Activated T-cell treated with anti-CD3 and anti-CD28 coated beads for 24 hours (primary cell): Measurements from ENCODE around the gene EPHB6.

Source experiments
- DNase-seq: peaks from one replicate; pipeline ENCODE4 v3.0.0-alpha.2; 2020; ENCODE audit warnings: low read depth

The EPHB6 gene

DNA sequence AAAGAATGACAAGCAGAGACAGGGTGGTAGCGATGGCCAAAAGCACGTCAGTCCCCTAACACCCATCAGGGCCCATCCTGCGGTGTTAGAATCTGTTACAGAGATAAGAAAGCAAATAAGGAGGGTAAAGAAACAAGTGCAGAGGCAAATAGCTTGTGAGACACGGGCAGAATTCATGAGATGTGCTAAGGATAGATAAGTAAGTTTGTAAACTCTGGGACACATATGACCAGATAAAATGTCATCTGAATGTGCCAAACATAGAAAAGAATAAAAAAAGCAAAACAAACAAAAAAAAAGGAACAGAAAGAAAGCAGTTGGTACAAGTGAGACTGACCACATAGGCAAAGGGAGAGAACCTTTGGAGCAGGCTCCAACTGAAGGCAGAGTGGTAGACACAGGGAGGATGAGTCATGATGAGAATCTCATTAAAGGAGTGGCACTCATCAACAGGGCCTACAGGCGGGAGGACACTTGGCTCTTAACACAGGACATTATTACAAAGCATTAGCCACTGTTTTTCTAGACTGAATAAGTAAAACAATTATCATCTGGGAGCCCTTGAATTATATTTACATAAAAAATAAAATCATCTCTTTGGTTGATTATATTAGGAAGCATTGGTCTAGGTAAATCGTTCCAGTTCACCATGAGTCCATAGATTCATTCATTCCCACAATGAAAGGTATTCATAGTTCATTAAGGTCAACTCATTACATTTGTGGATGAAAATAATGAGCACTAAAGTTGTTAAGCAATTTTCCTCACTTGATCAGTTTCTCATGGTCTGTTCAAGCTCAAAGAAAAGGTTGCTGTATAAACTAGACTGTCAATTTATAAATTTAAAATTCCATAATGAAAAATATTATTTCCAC, 21.5 kb upstream of the EPHB6 start:
- no peak for DNase-seq

DNA sequence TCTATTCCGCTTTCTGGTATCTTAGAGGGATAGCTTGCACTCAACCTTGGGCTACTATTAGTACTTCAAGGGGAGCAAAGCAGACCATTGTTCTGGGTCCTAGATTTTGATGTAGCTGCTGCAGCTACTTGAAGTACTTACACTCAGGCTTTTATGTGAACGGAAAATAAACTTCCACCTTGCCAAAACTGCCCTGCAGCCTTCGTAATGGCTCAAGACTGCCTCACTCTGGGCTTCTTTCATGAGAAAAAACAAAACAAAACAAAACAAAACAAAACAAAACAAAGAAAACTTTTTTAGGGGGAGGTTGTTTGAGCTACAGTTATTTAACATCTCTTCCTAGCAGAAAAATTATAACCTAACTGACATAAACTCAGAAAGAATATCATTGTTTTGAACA, 19.4 kb upstream of the EPHB6 start:
- no peak for DNase-seq

DNA sequence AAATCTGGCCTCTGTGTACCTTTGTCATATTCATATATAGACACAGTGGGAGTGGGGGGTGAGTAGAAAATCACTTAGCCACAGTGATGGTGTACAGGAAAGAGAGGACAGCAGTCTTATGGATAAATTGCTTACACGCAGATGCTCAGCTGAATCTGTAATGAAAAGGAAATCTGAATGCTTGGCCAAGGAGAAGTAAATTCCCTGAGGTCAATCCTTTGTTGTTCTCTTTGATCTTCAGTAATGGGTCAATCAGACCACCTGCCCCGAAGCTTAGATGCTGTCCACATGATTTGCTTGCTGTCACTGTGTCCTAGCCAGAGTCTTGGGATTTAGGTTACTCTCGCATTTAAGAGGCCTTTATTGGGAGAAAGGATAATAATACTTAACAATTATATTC, 18.4 kb upstream of the EPHB6 start:
- no peak for DNase-seq

DNA sequence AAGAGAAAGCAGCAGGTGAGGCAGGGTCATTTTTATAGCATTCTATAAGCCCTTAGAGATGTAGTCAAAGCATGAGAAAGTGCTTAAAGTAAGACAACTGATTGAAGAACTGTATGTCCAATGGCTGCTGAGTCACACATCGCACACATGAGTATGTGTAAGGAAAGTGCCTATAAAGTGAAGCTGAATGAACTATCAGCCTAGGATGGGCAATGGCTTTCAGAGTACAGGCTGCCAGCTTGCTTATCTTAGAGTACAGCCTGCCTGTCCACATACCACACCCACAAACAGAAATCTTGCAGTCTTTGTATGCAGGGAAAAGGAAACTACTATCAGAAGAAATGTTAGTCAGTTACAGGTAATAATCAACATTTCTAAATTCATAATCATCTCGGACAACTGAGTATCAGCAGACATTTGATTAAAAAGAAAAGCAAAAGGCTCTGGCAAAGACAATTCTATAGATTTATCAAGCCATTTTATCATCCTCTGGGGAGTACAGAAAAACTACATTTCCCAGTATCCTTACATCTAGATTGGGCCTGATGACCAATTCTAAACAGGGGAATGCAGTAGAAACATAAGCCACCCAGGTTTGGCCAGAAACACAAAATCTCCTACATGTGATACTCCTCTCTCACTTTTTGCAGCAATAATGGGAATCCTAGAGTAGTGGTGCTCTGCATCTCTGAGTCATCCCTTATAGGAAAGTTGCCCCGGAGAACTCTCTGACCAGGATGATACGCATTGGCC, 16.2 kb upstream of the EPHB6 start:
- DNase-seq: no peak

DNA sequence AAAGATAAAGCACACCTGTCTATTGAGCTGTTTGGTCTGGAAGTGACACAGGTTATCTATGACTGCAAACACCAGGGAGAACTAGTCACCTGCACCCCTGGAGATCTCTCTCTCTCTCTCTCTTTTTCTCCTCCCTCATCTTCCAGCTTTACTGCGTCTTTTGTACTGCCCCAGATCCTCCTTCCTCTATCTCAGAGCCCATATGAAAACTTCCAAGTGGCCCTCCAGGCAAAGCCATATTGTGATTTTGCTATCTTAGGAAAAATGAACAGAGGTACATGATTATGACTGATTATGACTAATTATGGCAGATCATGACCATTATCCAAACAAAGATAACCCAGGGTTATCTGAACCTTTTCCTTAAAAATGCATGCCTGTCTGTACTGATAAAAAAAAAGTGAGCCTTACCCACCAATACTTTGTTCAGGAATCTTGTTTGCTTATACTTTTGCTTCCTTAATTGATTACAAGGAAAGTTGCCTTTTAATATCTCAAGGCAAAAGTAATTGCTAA, 12.6 kb upstream of the EPHB6 start:
- DNase-seq: no peak

DNA sequence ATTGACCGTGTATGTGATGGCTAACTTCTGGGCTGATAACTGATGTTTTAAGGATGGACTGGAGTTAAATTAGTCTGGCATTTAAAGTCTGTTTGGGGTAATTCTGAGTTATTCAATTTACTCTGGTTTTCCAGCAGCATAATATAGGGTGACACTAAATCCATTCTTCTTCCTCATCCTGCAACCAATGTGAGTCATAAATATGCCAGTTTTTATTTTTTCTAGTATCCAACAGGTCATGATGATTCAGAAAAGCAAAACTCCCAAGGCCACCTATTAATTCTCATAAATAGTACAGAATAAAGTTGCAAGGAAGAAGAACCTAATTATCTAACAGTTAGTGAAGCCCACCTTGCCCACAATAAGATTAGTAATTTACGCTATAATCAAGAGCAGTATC, 7.5 kb upstream of the EPHB6 start:
- no peak for DNase-seq

DNA sequence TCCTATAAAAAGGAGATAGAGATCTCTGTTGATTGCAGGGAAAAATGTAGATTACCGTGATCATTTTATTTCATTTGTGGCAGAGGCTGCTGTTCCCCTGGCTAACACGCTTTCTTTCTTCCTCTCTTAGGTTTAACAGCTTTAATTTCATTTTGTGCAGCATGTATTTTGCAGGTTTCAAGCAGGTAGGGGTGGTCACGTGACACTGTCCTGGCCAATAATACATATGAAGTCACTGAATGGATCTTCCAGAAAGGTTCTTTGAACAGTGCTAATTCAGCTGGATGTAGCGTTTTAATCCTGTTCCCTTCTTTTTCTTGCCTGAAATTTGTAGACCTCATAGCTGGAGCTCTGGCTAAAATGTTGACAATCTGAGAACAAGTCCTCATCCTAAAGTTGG, 3.6 kb upstream of the EPHB6 start:
- no peak for DNase-seq

DNA sequence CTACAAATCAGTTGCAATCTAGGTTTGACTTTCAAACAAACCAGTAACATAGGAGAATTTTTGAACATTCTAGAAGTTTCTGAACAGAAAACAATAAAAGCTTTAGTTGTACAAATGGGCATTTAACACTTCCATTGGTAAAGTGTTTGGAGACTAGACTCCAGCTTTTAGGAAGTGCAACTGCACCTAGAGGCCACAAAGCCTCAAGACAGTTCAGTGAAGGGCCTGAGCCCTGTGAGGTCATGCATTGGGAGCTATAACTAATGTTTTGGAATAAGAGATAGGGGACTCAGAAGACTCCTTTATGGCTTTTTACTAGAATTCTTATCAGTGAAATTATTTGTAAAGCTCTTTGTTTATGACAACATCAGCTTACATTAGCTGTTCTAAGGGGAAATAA, 3.0 kb upstream of the EPHB6 start:
- DNase-seq: no peak

DNA sequence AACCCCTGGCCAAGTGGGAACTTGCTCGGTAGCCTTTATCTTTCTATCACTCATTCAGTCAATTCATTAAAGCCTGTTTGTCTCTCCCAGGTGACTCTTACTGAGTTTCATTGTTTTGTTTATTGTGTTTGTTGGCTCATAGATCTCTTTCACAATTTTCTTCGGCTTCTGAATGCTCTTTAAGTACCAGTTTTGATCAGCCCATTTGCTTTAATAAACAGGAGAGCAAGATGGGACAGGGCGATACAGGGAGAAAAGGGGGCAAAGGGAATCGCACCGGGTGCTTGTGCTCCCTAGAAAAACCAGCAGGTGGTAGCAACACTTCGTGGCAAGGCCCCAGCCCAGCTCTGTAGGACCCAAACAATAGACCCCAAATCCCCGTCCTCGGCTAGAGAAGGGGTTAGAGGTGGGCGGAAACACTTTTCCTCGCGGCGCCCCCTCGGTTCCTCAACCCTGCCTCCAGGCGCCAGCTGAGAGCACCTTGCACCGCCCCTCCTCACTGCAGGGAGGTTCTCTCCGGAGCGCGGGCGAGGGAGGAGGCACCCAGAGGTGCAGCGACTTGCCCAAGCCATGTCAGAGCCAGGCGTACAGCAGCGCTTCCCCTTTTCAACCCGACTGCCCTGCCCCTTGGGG, 1.0 kb upstream of the EPHB6 start:
- DNase-seq: peak; percentile 52

DNA sequence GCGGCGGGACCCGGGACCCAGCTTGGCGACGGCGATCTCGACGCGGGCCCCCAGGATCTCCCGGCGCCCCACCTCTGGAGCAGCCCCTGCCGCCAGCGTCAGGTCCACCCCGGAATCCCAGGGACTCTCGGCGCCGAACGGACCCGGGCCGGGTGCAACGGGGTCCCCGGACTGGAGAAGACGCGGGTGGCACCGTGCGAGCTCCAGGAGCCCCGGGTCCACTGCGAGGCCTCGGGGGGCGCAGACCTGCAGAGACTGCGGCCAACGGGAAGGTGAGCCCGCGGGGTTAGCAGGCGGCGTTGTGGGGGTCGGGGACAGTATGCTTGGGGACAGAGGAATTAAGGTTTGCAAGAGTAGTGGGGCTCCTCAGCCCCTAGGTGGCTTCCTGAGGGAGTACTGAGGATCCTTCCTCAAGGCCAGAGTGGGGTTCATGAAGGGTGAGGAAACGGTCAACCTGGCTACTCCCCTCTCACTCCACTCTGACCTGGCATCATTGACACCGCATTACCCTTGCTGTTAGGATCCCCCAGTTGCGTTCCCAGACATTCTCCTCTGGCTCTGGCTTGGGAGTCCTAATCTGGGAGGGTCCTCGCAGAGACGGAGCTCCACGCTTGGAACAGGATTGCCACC, 353 bp downstream of the EPHB6 start:
- DNase-seq: no peak

DNA sequence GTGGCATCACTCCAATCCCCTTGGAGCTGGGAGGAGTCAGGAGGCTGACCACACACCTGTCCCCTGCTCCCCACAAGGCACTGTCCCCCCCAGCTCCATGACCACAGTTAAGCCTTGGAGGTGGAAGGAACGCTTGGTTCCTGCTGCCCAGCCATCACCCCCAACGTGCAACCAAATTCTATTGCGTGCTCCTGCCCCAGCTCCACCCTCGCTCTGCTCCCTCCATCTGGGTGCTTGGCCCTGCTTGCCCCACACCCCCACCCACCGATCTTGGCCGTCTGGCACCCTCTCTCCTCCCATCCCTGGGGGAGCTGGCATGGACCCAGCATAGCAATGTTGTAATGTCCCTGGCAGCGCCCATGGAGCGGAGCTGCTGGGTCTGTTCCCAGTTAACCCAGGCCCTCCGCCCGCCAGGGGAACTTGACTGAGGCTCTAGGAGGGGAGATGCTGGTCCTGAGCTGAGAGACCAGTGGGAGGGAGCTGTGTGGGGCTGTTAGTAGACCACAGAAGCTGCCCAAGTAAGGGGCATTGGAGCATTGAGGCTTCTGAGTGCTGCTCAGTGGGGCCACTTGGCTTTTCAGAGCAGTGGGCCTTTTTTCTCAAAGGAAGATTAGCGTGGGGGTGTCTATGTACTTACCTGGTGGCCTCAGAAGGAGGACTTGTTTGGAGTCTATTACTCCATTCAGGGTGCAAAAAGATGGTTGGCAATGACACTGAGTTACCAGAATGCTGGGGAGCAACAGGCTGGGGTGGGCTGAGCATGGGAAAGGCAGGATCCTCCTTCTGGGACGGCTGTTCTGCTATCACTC, 1.1 kb downstream of the EPHB6 start:
- no peak for DNase-seq

DNA sequence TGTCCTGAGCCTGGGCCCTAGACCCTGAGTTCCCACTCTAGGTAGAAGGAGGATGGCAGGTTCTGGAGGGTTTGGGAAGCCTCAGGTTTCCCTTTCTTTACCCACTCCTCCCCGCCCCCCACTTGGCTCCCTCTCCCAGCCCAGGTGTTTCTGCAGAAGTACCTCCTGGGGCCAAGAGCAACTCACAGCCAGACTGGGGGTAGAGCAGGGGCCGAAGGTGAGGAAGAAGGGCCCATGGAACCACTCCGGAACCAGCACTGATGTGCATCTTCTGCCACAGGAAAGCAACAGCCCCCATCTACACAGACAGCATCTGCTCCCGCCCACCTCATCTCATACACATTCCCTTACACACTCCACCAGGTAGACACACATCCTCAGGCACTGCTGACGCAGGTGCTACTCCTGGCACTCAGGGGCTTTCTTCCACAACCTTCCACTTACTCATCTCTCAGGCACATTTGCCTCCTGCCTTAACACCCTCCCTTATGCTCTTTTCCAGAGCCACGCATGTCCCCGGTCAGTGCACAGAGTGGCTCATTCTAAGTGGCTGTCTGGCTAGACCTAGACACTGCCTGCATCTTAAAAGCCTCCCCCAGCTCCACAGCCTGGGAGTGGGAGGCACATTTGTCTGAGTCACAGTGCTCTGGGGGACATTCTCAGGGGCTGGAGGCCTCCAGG, 1.8 kb downstream of the EPHB6 start:
- no peak for DNase-seq

DNA sequence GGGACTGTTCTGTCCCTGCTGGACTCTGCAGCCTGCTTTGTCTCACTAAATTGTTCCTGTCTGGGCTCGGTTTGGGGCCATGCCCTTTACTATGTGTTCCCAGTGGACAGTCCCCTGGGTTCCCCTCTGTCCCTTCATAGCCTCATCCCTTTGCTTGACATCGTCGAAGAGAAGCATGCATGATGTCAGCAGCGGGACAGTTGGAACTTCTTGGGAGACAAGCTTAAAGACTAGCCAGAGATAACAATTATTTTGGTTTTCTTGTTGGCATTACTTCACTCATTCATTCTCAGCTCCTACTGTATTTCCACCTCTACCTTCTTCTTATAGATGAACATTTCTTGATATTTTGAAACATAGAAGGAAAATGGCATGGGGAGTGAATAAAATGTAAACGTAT, 2.7 kb downstream of the EPHB6 start:
- DNase-seq: no peak

DNA sequence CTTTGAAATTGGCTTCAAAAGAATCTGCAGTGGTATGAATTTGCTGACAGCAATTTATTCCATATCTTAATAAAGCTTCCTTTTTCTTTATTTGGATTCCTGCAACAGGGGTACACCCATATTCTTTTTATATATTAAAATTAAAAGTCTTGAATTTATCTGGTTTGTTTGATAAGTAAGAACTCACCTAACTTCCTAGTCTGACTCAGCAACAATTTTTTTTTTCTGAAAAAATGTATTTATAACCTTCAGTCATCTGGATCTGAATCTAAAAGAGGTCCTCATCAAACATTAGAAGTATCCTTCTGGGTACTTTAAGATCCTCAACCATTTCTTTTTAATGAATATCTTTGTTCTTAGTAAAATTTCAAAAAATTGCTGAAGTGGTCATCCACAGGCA, 4.5 kb downstream of the EPHB6 start:
- DNase-seq: no peak

DNA sequence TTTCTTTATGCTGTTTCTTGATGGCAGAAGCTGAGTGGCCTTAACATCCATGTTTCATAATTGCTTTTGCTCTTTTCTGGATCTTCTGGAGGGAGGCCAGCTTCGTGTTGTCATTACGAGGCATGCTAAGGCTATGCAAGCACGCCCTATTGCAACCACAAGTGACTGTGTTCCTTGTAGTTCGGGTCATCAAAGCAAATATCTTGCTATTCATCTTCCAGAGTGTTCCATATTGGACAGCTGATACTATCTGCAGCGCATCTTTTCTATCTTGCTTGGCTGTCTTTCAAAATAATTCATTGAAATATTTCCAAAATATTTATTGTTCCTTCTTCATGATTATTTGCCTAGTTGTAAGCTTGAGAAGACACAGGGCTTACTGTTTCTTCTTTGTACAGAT, 5.0 kb downstream of the EPHB6 start:
- DNase-seq: no peak

DNA sequence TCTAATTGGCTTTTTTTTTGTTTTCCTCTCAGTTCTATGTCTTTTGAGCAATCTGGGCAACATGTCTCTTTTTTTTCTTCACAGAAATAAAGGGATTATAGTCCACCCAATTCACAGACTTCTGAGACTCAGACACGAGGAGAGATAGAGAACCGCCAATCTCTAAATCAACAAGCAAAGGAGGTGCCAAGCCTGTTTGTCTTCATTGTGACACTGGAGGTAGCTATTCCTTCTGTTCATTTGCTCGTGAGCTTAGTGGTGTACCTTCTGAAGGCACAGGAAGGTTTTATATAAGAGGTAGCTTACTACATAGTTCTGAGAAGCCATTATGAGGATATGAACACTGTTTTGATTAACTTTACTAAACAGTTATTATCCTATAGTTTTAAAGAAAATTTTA, 6.1 kb downstream of the EPHB6 start:
- no peak for DNase-seq

DNA sequence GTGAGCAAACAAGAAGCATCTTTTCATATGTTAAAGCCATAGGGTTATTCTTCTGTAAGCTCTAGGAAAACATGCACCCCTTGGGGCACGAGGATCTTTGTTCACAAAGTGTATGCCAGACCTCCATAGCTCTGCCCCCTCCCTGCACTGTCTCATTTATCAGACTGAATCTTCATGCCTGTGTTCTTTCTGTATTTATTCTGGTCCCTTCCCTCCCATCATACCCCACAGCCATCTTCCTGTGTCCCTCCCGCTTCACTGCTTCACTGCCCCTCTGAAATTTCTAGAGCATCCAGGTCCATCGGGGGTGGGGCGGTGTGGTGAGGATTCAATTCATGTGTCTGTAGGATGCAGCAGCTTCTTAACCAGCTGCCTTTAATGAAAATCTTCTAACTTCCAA, 7.5 kb downstream of the EPHB6 start:
- no peak for DNase-seq

DNA sequence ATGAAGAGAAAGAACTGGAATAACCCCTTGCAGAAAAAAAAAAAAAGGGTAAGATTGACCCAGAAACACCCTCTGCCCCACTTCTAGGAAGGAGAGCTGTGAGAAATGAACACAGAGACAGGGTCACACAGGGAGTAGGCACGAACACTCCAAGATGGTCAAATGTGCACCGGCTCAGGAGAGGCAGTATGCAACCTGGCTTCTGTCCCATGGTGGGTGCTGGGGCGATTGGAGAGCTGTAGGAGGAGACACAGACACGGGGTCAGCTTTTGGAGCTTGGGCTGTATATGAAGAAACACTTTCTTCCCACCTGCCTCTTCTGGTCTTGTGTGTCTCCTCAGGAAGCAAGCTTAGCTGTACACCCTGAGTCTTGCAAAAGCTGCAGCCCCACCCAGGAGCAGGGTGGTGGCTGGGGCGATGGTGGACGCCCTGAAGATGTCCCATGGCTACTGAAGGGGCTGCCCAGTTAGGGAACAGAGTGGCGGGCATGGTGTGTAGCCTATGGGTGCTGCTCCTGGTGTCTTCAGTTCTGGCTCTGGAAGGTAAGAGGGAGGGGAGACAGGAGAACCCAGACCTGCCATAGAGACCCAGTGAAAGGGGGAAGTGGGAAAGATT, 8.0 kb downstream of the EPHB6 start:
- no peak for DNase-seq

DNA sequence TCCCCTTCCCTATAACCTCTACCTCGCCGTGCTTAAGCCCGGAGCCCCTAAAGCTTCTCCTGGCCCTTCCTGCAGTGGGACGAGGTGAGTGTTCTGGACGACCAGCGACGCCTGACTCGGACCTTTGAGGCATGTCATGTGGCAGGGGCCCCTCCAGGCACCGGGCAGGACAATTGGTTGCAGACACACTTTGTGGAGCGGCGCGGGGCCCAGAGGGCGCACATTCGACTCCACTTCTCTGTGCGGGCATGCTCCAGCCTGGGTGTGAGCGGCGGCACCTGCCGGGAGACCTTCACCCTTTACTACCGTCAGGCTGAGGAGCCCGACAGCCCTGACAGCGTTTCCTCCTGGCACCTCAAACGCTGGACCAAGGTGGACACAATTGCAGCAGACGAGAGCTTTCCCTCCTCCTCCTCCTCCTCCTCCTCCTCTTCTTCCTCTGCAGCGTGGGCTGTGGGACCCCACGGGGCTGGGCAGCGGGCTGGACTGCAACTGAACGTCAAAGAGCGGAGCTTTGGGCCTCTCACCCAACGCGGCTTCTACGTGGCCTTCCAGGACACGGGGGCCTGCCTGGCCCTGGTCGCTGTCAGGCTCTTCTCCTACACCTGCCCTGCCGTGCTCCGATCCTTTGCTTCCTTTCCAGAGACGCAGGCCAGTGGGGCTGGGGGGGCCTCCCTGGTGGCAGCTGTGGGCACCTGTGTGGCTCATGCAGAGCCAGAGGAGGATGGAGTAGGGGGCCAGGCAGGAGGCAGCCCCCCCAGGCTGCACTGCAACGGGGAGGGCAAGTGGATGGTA, 9.2 kb downstream of the EPHB6 start:
- DNase-seq: no peak
